AG09309 (cell line): ENCODE data around the gene CEBPG.

ENCODE experiments used
- DNase-seq: peaks from one replicate; pipeline ENCODE4 v3.0.0-alpha.2; 2010; ENCODE audit warnings: low read depth
- H3K4me3 ChIP-seq: 2 replicates; pipeline ENCODE4 v1.5.1; 2011; ENCODE audit warnings: mild to moderate bottlenecking, low read depth, low read length, moderate library complexity; ENCODE audit not compliant: control insufficient read depth
- CTCF ChIP-seq: IDR thresholded peaks from 2 replicates; pipeline ENCODE4 v1.5.1; 2011; ENCODE audit warnings: mild to moderate bottlenecking, low read depth, low read length, inconsistent platforms; ENCODE audit not compliant: insufficient read depth, control insufficient read depth; ENCODE audit errors: missing control alignments

CEBPG gene

GRCh38 chr19:33384983-33385382, 11.5 kb downstream of the CEBPG start:
- no peak overlapping the region for H3K4me3 ChIP-seq
- DNase-seq: no peak
- TF ChIP-seq CTCF: no peak

GRCh38 chr19:33385956-33386355, 12.4 kb downstream of the CEBPG start:
- no peak overlapping the region for H3K4me3 ChIP-seq
- no peak for TF ChIP-seq CTCF
- no peak for DNase-seq

GRCh38 chr19:33386361-33386858, 12.9 kb downstream of the CEBPG start:
- H3K4me3 ChIP-seq: no peak overlapping the region
- no peak for TF ChIP-seq CTCF
- no peak for DNase-seq

GRCh38 chr19:33387351-33388230, 14.1 kb downstream of the CEBPG start:
- no peak for DNase-seq
- no peak overlapping the region for H3K4me3 ChIP-seq
- TF ChIP-seq CTCF: no peak

- H3K4me3 ChIP-seq: no peak overlapping the region
- DNase-seq: no peak
- no peak for TF ChIP-seq CTCF
These were observed 14.8 kb downstream of the CEBPG start for GRCh38 chr19:33388231-33388724.

- no peak overlapping the region for H3K4me3 ChIP-seq
- no peak for DNase-seq
- no peak for TF ChIP-seq CTCF
These were observed 15.4 kb downstream of the CEBPG start for GRCh38 chr19:33388725-33389420.
